WTC11 (cell line): ENCODE data around the gene CTIF.

Source experiments
- ELF4 ChIP-seq: sonication (generic); formaldehyde crosslinking; IDR thresholded peaks from 2 replicates; pipeline ENCODE4 v1.8.1; 2022; ENCODE audit warnings: low read depth, mild to moderate bottlenecking, moderate library complexity, missing genetic modification reagents
- EMX1 ChIP-seq: fragments of 250-450 bp; sonication (Bioruptor Pico); IDR thresholded peaks from 2 replicates; pipeline ENCODE4 v1.8.0; 2021; ENCODE audit warnings: mild to moderate bottlenecking
- ESRRA ChIP-seq: sonication (generic); formaldehyde crosslinking; IDR thresholded peaks from 2 replicates; pipeline ENCODE4 v1.8.1; 2022; ENCODE audit warnings: mild to moderate bottlenecking, missing genetic modification reagents, borderline replicate concordance
- ZNF396 ChIP-seq: fragments of 250-450 bp; sonication (Bioruptor Pico); IDR thresholded peaks from 2 replicates; pipeline ENCODE4 v1.8.0; 2021; ENCODE audit warnings: mild to moderate bottlenecking, moderate library complexity, borderline replicate concordance
- TF ChIP-seq, protein P1 (sequence below): fragments of 200-600 bp; IDR thresholded peaks from 2 replicates; pipeline ENCODE4 v1.8.0; 2022; ENCODE audit warnings: antibody characterized with exemption
- TF ChIP-seq, protein P2 (sequence below): sonication (generic); formaldehyde crosslinking; IDR thresholded peaks from 2 replicates; pipeline ENCODE4 v1.8.0; 2022; ENCODE audit warnings: missing genetic modification reagents
- TF ChIP-seq, protein P3 (sequence below): sonication (generic); formaldehyde crosslinking; IDR thresholded peaks from 2 replicates; pipeline ENCODE4 v1.8.1; 2022; ENCODE audit warnings: missing genetic modification reagents, borderline replicate concordance
- TF ChIP-seq, protein P4 (sequence below): sonication (generic); formaldehyde crosslinking; IDR thresholded peaks from 2 replicates; pipeline ENCODE4 v1.8.0; 2022; ENCODE audit warnings: mild to moderate bottlenecking, missing genetic modification reagents
- TF ChIP-seq, protein P5 (sequence below): sonication (generic); formaldehyde crosslinking; IDR thresholded peaks from 2 replicates; pipeline ENCODE4 v1.8.1; 2023; ENCODE audit warnings: mild to moderate bottlenecking, missing genetic modification reagents, moderate library complexity
- TF ChIP-seq, protein P6 (sequence below): sonication (generic); formaldehyde crosslinking; conservative IDR thresholded peaks from 2 replicates; pipeline ENCODE4 v1.8.1; 2022; ENCODE audit warnings: mild to moderate bottlenecking, missing genetic modification reagents
- TF ChIP-seq, protein P7 (sequence below): sonication (generic); formaldehyde crosslinking; IDR thresholded peaks from 2 replicates; pipeline ENCODE4 v1.8.1; 2022; ENCODE audit warnings: mild to moderate bottlenecking, moderate library complexity, missing genetic modification reagents

DNA sequence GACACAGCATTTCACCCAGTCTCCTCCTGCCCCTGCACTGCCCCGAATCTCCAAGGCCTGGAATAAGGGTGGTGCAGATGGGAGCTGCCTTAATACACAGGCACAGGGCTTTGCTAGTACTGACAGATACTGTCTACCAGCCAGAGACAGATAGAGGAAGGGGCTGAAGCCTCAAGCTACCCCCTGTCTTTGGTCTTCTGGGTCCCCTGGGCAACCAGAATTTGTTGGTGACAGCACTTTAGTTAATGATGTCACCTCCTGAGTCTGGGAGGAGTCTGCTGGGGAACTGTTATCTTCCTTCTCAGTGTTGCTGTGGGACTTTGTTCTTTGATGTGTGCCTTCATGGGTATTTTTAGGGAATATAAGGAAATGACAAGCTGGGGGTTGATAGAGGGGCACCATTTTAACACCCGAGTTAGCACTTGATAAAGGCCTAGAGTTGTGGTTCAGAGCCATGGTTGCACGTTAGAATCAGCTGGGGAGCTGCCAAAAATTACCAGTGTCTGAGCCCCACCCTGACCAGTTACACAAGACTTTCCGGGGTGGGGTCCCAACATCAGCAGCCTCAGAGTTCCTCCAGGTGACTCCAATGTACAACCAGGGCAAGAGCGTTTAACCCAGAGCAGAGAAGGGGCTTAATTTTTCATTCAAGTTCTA, 275.1 kb downstream of the CTIF start:
- TF ChIP-seq ELF4 (CRISPR knock-in tag) (no peak), ESRRA (CRISPR knock-in tag) (no peak), ZNF396 (CRISPR knock-in tag) (no peak), EMX1 (CRISPR knock-in tag) (no peak)
- TF ChIP-seq, protein P1, sequence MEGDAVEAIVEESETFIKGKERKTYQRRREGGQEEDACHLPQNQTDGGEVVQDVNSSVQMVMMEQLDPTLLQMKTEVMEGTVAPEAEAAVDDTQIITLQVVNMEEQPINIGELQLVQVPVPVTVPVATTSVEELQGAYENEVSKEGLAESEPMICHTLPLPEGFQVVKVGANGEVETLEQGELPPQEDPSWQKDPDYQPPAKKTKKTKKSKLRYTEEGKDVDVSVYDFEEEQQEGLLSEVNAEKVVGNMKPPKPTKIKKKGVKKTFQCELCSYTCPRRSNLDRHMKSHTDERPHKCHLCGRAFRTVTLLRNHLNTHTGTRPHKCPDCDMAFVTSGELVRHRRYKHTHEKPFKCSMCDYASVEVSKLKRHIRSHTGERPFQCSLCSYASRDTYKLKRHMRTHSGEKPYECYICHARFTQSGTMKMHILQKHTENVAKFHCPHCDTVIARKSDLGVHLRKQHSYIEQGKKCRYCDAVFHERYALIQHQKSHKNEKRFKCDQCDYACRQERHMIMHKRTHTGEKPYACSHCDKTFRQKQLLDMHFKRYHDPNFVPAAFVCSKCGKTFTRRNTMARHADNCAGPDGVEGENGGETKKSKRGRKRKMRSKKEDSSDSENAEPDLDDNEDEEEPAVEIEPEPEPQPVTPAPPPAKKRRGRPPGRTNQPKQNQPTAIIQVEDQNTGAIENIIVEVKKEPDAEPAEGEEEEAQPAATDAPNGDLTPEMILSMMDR: no peak
- TF ChIP-seq, protein P2, sequence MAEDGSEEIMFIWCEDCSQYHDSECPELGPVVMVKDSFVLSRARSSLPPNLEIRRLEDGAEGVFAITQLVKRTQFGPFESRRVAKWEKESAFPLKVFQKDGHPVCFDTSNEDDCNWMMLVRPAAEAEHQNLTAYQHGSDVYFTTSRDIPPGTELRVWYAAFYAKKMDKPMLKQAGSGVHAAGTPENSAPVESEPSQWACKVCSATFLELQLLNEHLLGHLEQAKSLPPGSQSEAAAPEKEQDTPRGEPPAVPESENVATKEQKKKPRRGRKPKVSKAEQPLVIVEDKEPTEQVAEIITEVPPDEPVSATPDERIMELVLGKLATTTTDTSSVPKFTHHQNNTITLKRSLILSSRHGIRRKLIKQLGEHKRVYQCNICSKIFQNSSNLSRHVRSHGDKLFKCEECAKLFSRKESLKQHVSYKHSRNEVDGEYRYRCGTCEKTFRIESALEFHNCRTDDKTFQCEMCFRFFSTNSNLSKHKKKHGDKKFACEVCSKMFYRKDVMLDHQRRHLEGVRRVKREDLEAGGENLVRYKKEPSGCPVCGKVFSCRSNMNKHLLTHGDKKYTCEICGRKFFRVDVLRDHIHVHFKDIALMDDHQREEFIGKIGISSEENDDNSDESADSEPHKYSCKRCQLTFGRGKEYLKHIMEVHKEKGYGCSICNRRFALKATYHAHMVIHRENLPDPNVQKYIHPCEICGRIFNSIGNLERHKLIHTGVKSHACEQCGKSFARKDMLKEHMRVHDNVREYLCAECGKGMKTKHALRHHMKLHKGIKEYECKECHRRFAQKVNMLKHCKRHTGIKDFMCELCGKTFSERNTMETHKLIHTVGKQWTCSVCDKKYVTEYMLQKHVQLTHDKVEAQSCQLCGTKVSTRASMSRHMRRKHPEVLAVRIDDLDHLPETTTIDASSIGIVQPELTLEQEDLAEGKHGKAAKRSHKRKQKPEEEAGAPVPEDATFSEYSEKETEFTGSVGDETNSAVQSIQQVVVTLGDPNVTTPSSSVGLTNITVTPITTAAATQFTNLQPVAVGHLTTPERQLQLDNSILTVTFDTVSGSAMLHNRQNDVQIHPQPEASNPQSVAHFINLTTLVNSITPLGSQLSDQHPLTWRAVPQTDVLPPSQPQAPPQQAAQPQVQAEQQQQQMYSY: no peak
- TF ChIP-seq, protein P3, sequence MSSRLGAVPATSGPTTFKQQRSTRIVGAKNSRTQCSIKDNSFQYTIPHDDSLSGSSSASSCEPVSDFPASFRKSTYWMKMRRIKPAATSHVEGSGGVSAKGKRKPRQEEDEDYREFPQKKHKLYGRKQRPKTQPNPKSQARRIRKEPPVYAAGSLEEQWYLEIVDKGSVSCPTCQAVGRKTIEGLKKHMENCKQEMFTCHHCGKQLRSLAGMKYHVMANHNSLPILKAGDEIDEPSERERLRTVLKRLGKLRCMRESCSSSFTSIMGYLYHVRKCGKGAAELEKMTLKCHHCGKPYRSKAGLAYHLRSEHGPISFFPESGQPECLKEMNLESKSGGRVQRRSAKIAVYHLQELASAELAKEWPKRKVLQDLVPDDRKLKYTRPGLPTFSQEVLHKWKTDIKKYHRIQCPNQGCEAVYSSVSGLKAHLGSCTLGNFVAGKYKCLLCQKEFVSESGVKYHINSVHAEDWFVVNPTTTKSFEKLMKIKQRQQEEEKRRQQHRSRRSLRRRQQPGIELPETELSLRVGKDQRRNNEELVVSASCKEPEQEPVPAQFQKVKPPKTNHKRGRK (CRISPR knock-in tag): no peak
- TF ChIP-seq, protein P4, sequence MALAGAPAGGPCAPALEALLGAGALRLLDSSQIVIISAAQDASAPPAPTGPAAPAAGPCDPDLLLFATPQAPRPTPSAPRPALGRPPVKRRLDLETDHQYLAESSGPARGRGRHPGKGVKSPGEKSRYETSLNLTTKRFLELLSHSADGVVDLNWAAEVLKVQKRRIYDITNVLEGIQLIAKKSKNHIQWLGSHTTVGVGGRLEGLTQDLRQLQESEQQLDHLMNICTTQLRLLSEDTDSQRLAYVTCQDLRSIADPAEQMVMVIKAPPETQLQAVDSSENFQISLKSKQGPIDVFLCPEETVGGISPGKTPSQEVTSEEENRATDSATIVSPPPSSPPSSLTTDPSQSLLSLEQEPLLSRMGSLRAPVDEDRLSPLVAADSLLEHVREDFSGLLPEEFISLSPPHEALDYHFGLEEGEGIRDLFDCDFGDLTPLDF (CRISPR knock-in tag): no peak
- TF ChIP-seq, protein P5, sequence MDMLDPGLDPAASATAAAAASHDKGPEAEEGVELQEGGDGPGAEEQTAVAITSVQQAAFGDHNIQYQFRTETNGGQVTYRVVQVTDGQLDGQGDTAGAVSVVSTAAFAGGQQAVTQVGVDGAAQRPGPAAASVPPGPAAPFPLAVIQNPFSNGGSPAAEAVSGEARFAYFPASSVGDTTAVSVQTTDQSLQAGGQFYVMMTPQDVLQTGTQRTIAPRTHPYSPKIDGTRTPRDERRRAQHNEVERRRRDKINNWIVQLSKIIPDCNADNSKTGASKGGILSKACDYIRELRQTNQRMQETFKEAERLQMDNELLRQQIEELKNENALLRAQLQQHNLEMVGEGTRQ: no peak
- TF ChIP-seq, protein P6, sequence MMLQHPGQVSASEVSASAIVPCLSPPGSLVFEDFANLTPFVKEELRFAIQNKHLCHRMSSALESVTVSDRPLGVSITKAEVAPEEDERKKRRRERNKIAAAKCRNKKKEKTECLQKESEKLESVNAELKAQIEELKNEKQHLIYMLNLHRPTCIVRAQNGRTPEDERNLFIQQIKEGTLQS: no peak
- TF ChIP-seq, protein P7, sequence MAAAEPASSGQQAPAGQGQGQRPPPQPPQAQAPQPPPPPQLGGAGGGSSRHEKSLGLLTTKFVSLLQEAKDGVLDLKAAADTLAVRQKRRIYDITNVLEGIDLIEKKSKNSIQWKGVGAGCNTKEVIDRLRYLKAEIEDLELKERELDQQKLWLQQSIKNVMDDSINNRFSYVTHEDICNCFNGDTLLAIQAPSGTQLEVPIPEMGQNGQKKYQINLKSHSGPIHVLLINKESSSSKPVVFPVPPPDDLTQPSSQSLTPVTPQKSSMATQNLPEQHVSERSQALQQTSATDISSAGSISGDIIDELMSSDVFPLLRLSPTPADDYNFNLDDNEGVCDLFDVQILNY (CRISPR knock-in tag): no peak
